GM12864 (cell line): ENCODE results near the gene MARVELD3.
"Not testable (repeated sequence)": the region's sequence is repeated elsewhere in the genome, so short reads cannot be mapped to it uniquely, and the experiment has no call there.

ENCODE experiments used
- DNase-seq: peaks from one replicate; pipeline ENCODE4 v3.0.0-alpha.2; 2011; ENCODE audit warnings: low read depth
- H3K4me3 ChIP-seq: 2 replicates; pipeline ENCODE4 v1.5.1; 2011; ENCODE audit warnings: mild to moderate bottlenecking, low read depth, low read length, control low read depth
- CTCF ChIP-seq: IDR thresholded peaks from 2 replicates; pipeline ENCODE4 v1.5.1; 2011; ENCODE audit warnings: low read depth, mild to moderate bottlenecking, moderate library complexity, low read length, control low read depth, inconsistent platforms; ENCODE audit errors: missing control alignments

The MARVELD3 gene

GRCh38 chr16:71591917-71592316 is 34.1 kb upstream of the MARVELD3 start:
- no peak for DNase-seq
- TF ChIP-seq CTCF, result no peak
- H3K4me3 ChIP-seq, result no peak overlapping the region

GRCh38 chr16:71593048-71593999 is 32.7 kb upstream of the MARVELD3 start:
- DNase-seq, result no peak
- H3K4me3 ChIP-seq, result no peak overlapping the region
- TF ChIP-seq CTCF, result no peak

GRCh38 chr16:71594000-71594646 is 31.9 kb upstream of the MARVELD3 start:
- H3K4me3 ChIP-seq, result no peak overlapping the region
- no peak for TF ChIP-seq CTCF
- DNase-seq, result no peak

GRCh38 chr16:71595340-71595826 is 30.6 kb upstream of the MARVELD3 start:
- not testable (repeated sequence) for DNase-seq

GRCh38 chr16:71598426-71598825 is 27.6 kb upstream of the MARVELD3 start:
- DNase-seq, H3K4me3 ChIP-seq: not testable (repeated sequence)

More at GRCh38 chr16:71595340-71595826, 30.6 kb upstream of the MARVELD3 start:
- not testable (repeated sequence) for H3K4me3 ChIP-seq

- no peak overlapping the region for H3K4me3 ChIP-seq
- no peak for DNase-seq
- TF ChIP-seq CTCF, result no peak
Observed at GRCh38 chr16:71600822-71601221, 25.2 kb upstream of the MARVELD3 start.

GRCh38 chr16:71609066-71609465 is 16.9 kb upstream of the MARVELD3 start:
- TF ChIP-seq CTCF, result no peak
- no peak for DNase-seq
- H3K4me3 ChIP-seq, result no peak overlapping the region
